ENCODE measurements around the gene TMEM154.
A peak's percentile ranks its signal among the peaks of the same experiment; 100 is the strongest.

Gene TMEM154

GRCh38 chr4:152679414-152680281 is at the start of gene TMEM154:
Gene TMEM154, minus strand, starts transcription at chr4:152679997. Its CDS starts 64 bp downstream, at chr4:152679933.
- DNase-seq (ENCODE audit: low read depth in 2 of 2), result peak; percentile 87 to 92
- TF ChIP-seq, protein P1, sequence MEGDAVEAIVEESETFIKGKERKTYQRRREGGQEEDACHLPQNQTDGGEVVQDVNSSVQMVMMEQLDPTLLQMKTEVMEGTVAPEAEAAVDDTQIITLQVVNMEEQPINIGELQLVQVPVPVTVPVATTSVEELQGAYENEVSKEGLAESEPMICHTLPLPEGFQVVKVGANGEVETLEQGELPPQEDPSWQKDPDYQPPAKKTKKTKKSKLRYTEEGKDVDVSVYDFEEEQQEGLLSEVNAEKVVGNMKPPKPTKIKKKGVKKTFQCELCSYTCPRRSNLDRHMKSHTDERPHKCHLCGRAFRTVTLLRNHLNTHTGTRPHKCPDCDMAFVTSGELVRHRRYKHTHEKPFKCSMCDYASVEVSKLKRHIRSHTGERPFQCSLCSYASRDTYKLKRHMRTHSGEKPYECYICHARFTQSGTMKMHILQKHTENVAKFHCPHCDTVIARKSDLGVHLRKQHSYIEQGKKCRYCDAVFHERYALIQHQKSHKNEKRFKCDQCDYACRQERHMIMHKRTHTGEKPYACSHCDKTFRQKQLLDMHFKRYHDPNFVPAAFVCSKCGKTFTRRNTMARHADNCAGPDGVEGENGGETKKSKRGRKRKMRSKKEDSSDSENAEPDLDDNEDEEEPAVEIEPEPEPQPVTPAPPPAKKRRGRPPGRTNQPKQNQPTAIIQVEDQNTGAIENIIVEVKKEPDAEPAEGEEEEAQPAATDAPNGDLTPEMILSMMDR (IDR thresholded peaks at IDR 0.05; ENCODE audit: low read depth, low read length), result no peak
- H3K4me3 ChIP-seq (replicated peaks in 1 of 2; ENCODE audit: low read depth in 2 of 2, low read length in 2 of 2), result peak within 1 kb of the TSS; percentile 56 to 66

DNA sequence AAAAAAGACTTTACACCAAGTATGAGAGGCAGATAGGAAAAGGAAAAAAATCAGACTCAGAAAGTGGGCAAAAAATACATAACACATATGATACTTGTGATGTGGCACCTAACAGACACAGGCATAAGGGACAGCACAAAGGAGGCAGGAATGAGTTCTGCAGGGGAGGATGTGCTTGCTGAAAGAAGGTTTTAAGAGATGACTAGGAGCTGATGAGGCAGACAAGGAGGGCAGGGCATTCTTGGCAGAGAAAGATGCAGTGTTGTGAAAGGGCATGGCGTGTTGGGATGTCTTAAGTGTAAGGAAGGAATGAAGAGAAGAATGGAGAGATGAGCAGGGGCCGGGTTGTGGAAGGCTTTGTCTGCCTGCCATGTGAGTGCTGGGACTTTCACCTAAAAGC is 49.7 kb upstream of the TMEM154 start:
- H3K4me3 ChIP-seq (replicated peaks in 1 of 2; ENCODE audit: low read depth in 2 of 2, low read length in 2 of 2), result no peak overlapping the region
- TF ChIP-seq, protein P1 (IDR thresholded peaks at IDR 0.05; ENCODE audit: low read depth, low read length), result no peak
- peak; percentile 61 to 86 for DNase-seq (ENCODE audit: low read depth in 2 of 2)

DNA sequence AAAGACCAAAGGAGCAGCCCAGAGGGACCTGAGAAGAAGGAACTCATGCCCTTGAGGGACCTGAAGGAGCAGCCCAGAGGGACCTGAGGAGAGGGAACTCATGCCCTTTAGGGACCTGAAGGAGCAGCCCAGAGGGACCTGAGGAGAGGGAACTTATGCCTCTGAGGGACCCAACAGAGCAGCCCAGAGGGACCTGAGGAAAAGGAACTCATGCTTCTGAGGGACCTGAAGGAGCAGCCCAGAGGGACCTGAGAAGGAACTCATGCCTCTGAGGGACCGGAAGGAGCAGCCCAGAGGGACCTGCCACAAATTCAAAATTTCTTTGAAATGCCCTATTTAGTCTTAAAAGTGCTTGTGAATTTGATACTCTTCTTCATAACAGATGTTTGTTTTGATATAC is 48.5 kb upstream of the TMEM154 start:
- no peak for DNase-seq (ENCODE audit: low read depth in 2 of 2)
- H3K4me3 ChIP-seq (replicated peaks in 1 of 2; ENCODE audit: low read depth in 2 of 2, low read length in 2 of 2), result no peak overlapping the region
- TF ChIP-seq, protein P1 (IDR thresholded peaks at IDR 0.05; ENCODE audit: low read depth, low read length), result no peak

DNA sequence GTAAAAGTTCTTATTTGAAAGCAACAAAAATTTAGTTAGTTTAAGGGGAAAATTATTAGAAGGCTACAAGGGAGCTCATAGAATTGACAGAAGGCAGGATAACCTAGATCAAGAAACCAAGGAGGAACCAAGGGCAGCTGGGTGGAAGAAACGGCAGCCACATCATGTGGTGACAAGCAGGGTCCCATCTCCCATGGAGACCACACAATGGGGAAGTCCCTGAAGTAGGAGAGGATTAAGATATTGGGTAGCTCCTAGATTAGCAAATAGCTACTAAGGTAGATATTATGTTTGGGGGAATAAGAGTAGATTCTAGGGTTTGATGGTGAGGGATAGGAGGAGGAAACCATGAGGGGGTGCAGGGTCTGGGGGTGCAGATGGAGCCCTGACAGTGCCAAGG is 48.0 kb upstream of the TMEM154 start:
- no peak for DNase-seq (ENCODE audit: low read depth in 2 of 2)
- TF ChIP-seq, protein P1 (IDR thresholded peaks at IDR 0.05; ENCODE audit: low read depth, low read length), result no peak
- H3K4me3 ChIP-seq (replicated peaks in 1 of 2; ENCODE audit: low read depth in 2 of 2, low read length in 2 of 2), result no peak overlapping the region

GRCh38 chr4:152724494-152724893 is 44.7 kb upstream of the TMEM154 start:
- no peak for DNase-seq (ENCODE audit: low read depth in 2 of 2)
- no peak overlapping the region for H3K4me3 ChIP-seq (replicated peaks in 1 of 2; ENCODE audit: low read depth in 2 of 2, low read length in 2 of 2)
- TF ChIP-seq, protein P1 (IDR thresholded peaks at IDR 0.05; ENCODE audit: low read depth, low read length), result no peak

- H3K4me3 ChIP-seq (replicated peaks in 1 of 2; ENCODE audit: low read depth in 2 of 2, low read length in 2 of 2), result no peak overlapping the region
- no peak for DNase-seq (ENCODE audit: low read depth in 2 of 2)
These were observed 43.4 kb upstream of the TMEM154 start for GRCh38 chr4:152723236-152723635.

More at GRCh38 chr4:152723236-152723635, 43.4 kb upstream of the TMEM154 start:
- TF ChIP-seq, protein P1 (IDR thresholded peaks at IDR 0.05; ENCODE audit: low read depth, low read length), result no peak
